ENCODE results near the gene SH3GL1. TPM values are rescaled to one million over a fixed set of nuclear protein-coding genes. Genes with fewer than 3 reads are reported as not detected.

The SH3GL1 gene
- total and polyA plus RNA-seq, 9 of the 15 experiments (the other 6 are each of a cell fraction or from before 2014, with no cell fraction given) = 1.7 to 75.3 (median 25.7) TPM

DNA sequence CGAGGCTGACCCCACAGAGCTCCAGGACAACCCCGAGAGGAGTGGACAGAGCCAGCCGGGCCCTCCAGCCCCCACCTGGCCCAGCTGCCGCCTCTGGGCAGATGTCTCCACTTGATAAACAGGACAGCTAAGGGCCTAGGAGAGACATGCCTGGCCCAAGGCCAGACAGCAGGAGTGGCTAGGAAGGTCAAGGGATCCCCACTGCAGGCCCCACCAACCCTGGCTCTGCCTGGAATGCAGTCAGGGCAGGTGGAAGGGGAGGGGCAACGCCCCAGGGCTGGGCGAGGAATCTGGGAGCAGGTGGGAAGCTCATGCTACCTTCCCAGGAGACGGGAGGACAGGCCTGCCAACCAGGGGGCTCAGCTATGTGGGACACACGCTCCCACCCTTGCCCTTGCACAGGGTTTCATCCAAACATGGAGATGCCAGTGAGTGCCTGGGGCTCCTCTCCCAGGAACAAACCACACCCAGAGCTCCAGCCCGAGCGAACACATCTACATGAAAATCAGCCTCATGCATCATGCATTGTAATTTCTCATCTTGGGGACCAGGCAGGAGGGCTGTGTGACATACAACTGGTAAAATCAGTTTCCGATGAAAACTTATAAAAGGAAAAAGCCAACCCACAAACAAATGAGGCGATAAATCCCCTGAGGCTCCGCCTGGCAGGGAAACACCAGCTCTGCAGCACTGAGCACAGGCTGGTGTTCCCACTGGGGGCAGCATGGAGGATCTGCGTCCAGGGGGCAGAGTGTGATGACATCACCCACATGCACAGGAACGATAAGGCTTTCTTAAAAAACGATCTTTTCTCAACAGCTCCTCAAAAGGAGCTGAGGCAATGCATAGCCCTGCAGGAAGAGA lies 25.0 kb downstream of the SH3GL1 start (continued):
- TF ChIP-seq, protein P1, sequence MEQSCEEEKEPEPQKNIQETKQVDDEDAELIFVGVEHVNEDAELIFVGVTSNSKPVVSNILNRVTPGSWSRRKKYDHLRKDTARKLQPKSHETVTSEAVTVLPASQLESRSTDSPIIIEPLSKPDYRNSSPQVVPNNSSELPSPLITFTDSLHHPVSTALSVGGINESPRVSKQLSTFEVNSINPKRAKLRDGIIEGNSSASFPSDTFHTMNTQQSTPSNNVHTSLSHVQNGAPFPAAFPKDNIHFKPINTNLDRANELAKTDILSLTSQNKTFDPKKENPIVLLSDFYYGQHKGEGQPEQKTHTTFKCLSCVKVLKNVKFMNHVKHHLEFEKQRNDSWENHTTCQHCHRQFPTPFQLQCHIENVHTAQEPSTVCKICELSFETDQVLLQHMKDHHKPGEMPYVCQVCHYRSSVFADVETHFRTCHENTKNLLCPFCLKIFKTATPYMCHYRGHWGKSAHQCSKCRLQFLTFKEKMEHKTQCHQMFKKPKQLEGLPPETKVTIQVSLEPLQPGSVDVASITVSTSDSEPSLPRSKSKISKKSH (CRISPR knock-in tag; IDR thresholded peaks at IDR 0.05) = no peak
- TF ChIP-seq ZBTB7A (IDR thresholded peaks at IDR 0.05; ENCODE audit: borderline replicate concordance, control insufficient read depth, low read depth, low read length) = peak; percentile 60
- TF ChIP-seq, protein P2, sequence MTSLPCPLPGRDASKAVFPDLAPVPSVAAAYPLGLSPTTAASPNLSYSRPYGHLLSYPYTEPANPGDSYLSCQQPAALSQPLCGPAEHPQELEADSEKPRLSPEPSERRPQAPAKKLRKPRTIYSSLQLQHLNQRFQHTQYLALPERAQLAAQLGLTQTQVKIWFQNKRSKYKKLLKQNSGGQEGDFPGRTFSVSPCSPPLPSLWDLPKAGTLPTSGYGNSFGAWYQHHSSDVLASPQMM (CRISPR knock-in tag; IDR thresholded peaks at IDR 0.05) = no peak
- TF ChIP-seq, protein P3, sequence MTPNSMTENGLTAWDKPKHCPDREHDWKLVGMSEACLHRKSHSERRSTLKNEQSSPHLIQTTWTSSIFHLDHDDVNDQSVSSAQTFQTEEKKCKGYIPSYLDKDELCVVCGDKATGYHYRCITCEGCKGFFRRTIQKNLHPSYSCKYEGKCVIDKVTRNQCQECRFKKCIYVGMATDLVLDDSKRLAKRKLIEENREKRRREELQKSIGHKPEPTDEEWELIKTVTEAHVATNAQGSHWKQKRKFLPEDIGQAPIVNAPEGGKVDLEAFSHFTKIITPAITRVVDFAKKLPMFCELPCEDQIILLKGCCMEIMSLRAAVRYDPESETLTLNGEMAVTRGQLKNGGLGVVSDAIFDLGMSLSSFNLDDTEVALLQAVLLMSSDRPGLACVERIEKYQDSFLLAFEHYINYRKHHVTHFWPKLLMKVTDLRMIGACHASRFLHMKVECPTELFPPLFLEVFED (CRISPR knock-in tag; conservative IDR thresholded peaks at IDR 0.05) = no peak
- no peak for TF ChIP-seq SNRNP70 (optimal IDR thresholded peaks at IDR 0.05; ENCODE audit: low read depth, low read length)
- peak; percentile 83 for TF ChIP-seq MYC (IDR thresholded peaks at IDR 0.05; ENCODE audit: low read depth, low read length)
- no peak for TF ChIP-seq MYC (CRISPR knock-in tag; IDR thresholded peaks at IDR 0.05; ENCODE audit: borderline replicate concordance, low read depth)
- TF ChIP-seq, protein P4, sequence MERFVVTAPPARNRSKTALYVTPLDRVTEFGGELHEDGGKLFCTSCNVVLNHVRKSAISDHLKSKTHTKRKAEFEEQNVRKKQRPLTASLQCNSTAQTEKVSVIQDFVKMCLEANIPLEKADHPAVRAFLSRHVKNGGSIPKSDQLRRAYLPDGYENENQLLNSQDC (CRISPR knock-in tag; IDR thresholded peaks at IDR 0.05) = no peak
- TF ChIP-seq KLF16 (IDR thresholded peaks at IDR 0.05) = peak; percentile 85
- TF ChIP-seq, protein P5, sequence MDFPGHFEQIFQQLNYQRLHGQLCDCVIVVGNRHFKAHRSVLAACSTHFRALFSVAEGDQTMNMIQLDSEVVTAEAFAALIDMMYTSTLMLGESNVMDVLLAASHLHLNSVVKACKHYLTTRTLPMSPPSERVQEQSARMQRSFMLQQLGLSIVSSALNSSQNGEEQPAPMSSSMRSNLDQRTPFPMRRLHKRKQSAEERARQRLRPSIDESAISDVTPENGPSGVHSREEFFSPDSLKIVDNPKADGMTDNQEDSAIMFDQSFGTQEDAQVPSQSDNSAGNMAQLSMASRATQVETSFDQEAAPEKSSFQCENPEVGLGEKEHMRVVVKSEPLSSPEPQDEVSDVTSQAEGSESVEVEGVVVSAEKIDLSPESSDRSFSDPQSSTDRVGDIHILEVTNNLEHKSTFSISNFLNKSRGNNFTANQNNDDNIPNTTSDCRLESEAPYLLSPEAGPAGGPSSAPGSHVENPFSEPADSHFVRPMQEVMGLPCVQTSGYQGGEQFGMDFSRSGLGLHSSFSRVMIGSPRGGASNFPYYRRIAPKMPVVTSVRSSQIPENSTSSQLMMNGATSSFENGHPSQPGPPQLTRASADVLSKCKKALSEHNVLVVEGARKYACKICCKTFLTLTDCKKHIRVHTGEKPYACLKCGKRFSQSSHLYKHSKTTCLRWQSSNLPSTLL (IDR thresholded peaks at IDR 0.05) = no peak
- no peak for TF ChIP-seq TFAM (CRISPR knock-in tag; conservative IDR thresholded peaks at IDR 0.05)
- TF ChIP-seq GABPB1 (CRISPR knock-in tag; IDR thresholded peaks at IDR 0.05) = peak; percentile 41; the same call in 1 of the 2 replicates
- TF ChIP-seq ZNF347 (CRISPR knock-in tag; IDR thresholded peaks at IDR 0.05; ENCODE audit: low read depth) = no peak
- TF ChIP-seq, protein P6, sequence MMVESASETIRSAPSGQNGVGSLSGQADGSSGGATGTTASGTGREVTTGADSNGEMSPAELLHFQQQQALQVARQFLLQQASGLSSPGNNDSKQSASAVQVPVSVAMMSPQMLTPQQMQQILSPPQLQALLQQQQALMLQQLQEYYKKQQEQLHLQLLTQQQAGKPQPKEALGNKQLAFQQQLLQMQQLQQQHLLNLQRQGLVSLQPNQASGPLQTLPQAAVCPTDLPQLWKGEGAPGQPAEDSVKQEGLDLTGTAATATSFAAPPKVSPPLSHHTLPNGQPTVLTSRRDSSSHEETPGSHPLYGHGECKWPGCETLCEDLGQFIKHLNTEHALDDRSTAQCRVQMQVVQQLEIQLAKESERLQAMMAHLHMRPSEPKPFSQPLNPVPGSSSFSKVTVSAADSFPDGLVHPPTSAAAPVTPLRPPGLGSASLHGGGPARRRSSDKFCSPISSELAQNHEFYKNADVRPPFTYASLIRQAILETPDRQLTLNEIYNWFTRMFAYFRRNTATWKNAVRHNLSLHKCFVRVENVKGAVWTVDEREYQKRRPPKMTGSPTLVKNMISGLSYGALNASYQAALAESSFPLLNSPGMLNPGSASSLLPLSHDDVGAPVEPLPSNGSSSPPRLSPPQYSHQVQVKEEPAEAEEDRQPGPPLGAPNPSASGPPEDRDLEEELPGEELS (CRISPR knock-in tag; IDR thresholded peaks at IDR 0.05; ENCODE audit: borderline replicate concordance) = no peak
- TF ChIP-seq ZNF174 (CRISPR knock-in tag; IDR thresholded peaks at IDR 0.05) = no peak
- no peak for TF ChIP-seq CCAR2 (IDR thresholded peaks at IDR 0.05; ENCODE audit: low read depth, low read length)
- TF ChIP-seq RBM14 (IDR thresholded peaks at IDR 0.05; ENCODE audit: borderline replicate concordance, insufficient read depth, low read depth, low read length) = no peak
- no peak for TF ChIP-seq CBX1 (IDR thresholded peaks at IDR 0.05; ENCODE audit: low read depth)
- TF ChIP-seq TBP (optimal IDR thresholded peaks at IDR 0.05; ENCODE audit: low read depth, low read length) = peak; percentile 54
- TF ChIP-seq PHTF2 (CRISPR knock-in tag; IDR thresholded peaks at IDR 0.05) = no peak

Data from K562 (cell line).